ENCODE measurements around the gene TMEM184A. TPM values are rescaled to one million over a fixed set of nuclear protein-coding genes. Genes with fewer than 3 reads are reported as not detected.

Gene TMEM184A
- total and polyA plus RNA-seq, 2 experiments from 2014 or later: 0.18 to 0.66 TPM

DNA sequence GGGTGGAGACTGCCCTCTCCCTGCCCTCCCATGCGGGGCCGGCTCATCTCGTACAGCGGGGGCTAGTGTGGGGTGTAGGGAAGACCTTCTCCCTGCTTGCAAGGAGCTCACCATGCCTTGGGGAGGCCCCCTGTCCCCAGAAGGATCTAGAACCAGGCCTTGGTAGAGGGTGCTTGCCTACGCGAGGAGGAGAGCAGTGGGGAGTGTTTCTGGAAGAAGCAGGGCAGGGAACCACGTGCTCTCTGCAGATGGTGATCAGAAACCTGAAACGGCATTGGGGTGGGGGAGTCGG, 22.8 kb downstream of the TMEM184A start:
- no peak overlapping the region for H3K27ac ChIP-seq (ENCODE audit: low read depth)
- H3K4me3 Mint-ChIP-seq: no peak overlapping the region
- peaks cover 3% of the 10 kb centered on the region; the same call in 1 of the 3 replicates for H3K36me3 Mint-ChIP-seq (ENCODE audit: low read depth)
- no peak overlapping the region for H3K4me2 ChIP-seq
- peaks cover 20% of the 10 kb centered on the region for H3K4me1 ChIP-seq (ENCODE audit: insufficient read depth)
- H3K9me2 ChIP-seq (ENCODE audit: insufficient read depth): no peaks in the 10 kb centered on the region
- TF ChIP-seq, protein P1, sequence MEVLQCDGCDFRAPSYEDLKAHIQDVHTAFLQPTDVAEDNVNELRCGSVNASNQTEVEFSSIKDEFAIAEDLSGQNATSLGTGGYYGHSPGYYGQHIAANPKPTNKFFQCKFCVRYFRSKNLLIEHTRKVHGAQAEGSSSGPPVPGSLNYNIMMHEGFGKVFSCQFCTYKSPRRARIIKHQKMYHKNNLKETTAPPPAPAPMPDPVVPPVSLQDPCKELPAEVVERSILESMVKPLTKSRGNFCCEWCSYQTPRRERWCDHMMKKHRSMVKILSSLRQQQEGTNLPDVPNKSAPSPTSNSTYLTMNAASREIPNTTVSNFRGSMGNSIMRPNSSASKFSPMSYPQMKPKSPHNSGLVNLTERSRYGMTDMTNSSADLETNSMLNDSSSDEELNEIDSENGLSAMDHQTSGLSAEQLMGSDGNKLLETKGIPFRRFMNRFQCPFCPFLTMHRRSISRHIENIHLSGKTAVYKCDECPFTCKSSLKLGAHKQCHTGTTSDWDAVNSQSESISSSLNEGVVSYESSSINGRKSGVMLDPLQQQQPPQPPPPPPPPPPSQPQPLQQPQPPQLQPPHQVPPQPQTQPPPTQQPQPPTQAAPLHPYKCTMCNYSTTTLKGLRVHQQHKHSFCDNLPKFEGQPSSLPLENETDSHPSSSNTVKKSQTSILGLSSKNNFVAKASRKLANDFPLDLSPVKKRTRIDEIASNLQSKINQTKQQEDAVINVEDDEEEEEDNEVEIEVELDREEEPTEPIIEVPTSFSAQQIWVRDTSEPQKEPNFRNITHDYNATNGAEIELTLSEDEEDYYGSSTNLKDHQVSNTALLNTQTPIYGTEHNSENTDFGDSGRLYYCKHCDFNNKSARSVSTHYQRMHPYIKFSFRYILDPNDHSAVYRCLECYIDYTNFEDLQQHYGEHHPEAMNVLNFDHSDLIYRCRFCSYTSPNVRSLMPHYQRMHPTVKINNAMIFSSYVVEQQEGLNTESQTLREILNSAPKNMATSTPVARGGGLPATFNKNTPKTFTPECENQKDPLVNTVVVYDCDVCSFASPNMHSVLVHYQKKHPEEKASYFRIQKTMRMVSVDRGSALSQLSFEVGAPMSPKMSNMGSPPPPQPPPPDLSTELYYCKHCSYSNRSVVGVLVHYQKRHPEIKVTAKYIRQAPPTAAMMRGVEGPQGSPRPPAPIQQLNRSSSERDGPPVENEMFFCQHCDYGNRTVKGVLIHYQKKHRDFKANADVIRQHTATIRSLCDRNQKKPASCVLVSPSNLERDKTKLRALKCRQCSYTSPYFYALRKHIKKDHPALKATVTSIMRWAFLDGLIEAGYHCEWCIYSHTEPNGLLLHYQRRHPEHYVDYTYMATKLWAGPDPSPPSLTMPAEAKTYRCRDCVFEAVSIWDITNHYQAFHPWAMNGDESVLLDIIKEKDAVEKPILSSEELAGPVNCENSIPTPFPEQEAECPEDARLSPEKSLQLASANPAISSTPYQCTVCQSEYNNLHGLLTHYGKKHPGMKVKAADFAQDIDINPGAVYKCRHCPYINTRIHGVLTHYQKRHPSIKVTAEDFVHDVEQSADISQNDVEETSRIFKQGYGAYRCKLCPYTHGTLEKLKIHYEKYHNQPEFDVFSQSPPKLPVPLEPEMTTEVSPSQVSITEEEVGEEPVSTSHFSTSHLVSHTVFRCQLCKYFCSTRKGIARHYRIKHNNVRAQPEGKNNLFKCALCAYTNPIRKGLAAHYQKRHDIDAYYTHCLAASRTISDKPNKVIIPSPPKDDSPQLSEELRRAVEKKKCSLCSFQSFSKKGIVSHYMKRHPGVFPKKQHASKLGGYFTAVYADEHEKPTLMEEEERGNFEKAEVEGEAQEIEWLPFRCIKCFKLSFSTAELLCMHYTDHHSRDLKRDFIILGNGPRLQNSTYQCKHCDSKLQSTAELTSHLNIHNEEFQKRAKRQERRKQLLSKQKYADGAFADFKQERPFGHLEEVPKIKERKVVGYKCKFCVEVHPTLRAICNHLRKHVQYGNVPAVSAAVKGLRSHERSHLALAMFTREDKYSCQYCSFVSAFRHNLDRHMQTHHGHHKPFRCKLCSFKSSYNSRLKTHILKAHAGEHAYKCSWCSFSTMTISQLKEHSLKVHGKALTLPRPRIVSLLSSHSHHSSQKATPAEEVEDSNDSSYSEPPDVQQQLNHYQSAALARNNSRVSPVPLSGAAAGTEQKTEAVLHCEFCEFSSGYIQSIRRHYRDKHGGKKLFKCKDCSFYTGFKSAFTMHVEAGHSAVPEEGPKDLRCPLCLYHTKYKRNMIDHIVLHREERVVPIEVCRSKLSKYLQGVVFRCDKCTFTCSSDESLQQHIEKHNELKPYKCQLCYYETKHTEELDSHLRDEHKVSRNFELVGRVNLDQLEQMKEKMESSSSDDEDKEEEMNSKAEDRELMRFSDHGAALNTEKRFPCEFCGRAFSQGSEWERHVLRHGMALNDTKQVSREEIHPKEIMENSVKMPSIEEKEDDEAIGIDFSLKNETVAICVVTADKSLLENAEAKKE (CRISPR knock-in tag; IDR thresholded peaks at IDR 0.05): no peak
- TF ChIP-seq, protein P2, sequence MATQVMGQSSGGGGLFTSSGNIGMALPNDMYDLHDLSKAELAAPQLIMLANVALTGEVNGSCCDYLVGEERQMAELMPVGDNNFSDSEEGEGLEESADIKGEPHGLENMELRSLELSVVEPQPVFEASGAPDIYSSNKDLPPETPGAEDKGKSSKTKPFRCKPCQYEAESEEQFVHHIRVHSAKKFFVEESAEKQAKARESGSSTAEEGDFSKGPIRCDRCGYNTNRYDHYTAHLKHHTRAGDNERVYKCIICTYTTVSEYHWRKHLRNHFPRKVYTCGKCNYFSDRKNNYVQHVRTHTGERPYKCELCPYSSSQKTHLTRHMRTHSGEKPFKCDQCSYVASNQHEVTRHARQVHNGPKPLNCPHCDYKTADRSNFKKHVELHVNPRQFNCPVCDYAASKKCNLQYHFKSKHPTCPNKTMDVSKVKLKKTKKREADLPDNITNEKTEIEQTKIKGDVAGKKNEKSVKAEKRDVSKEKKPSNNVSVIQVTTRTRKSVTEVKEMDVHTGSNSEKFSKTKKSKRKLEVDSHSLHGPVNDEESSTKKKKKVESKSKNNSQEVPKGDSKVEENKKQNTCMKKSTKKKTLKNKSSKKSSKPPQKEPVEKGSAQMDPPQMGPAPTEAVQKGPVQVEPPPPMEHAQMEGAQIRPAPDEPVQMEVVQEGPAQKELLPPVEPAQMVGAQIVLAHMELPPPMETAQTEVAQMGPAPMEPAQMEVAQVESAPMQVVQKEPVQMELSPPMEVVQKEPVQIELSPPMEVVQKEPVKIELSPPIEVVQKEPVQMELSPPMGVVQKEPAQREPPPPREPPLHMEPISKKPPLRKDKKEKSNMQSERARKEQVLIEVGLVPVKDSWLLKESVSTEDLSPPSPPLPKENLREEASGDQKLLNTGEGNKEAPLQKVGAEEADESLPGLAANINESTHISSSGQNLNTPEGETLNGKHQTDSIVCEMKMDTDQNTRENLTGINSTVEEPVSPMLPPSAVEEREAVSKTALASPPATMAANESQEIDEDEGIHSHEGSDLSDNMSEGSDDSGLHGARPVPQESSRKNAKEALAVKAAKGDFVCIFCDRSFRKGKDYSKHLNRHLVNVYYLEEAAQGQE (IDR thresholded peaks at IDR 0.05; ENCODE audit: unreplicated experiment): no peak
- TF ChIP-seq JUNB (IDR thresholded peaks at IDR 0.05; ENCODE audit: unreplicated experiment) (no peak), STAT1 (IDR thresholded peaks at IDR 0.05; ENCODE audit: unreplicated experiment) (no peak), EZH2phosphoT487 (IDR thresholded peaks at IDR 0.05; ENCODE audit: unreplicated experiment) (no peak)
- ATAC-seq (no peak), DNase-seq (ENCODE audit: low spot score) (no peak)
- peaks cover 3% of the 10 kb centered on the region; the same call in 1 of the 2 replicates for H4K20me1 ChIP-seq (replicated peaks; ENCODE audit: insufficient read depth)
- H3K9me3 Mint-ChIP-seq: no peaks in the 10 kb centered on the region
- no peaks in the 10 kb centered on the region for H3K27me3 ChIP-seq (ENCODE audit: insufficient read depth)
- no peak overlapping the region for H2AFZ ChIP-seq
- H3K27ac Mint-ChIP-seq: 0 out of 2 replicates have a peak overlapping the region, but pooled peaks have one; percentile 48
- no peaks in the 10 kb centered on the region for H3K36me3 ChIP-seq (ENCODE audit: insufficient read depth)
- H3K27me3 Mint-ChIP-seq (ENCODE audit: insufficient read depth, low read depth, poor library complexity): peaks cover 30% of the 10 kb centered on the region
- H3F3A ChIP-seq (replicated peaks; ENCODE audit: low read depth): 0 out of 2 replicates have a peak, but pooled peaks cover 11% of the 10 kb centered on the region
- no peak overlapping the region for H3K4me3 ChIP-seq
- H3K4me1 Mint-ChIP-seq: peaks cover 39% of the 10 kb centered on the region
- H3K79me2 ChIP-seq (replicated peaks; ENCODE audit: insufficient read depth): peaks cover 67% of the 10 kb centered on the region
